Mucosa of rectum (tissue), 2 donors: Measurements from ENCODE around the gene HMGB4.

Experiments
- H3K27ac ChIP-seq, 2 donors: one replicate each; pipeline ENCODE4 v1.7.0; 2013; ENCODE audit warnings: inconsistent platforms in 2 of 2, low read depth in 2 of 2, low read length in 2 of 2
- H3K27me3 ChIP-seq, 2 donors: one replicate each; pipeline ENCODE4 v1.7.0; 2013; ENCODE audit warnings: low read length in 2 of 2; ENCODE audit not compliant: control insufficient read depth in 2 of 2, insufficient read depth in 2 of 2
- H3K36me3 ChIP-seq, 2 donors: one replicate each; pipeline ENCODE4 v1.7.0; 2013; ENCODE audit warnings: low read length in 2 of 2; ENCODE audit not compliant: control insufficient read depth in 2 of 2, insufficient read depth in 2 of 2
- H3K4me1 ChIP-seq, 2 donors: one replicate each; pipeline ENCODE4 v1.7.0; 2013; ENCODE audit warnings: low read length in 2 of 2, mild to moderate bottlenecking in 1 of 2; ENCODE audit not compliant: control insufficient read depth in 2 of 2, insufficient read depth in 2 of 2
- H3K4me3 ChIP-seq, 2 donors: one replicate each; pipeline ENCODE4 v1.7.0; 2013; ENCODE audit warnings: low read length in 2 of 2
- H3K9ac ChIP-seq, 2 donors: one replicate each; pipeline ENCODE4 v1.7.0; 2013; ENCODE audit warnings: low read length in 2 of 2, low read depth in 1 of 2, mild to moderate bottlenecking in 1 of 2
- H3K9me3 ChIP-seq, 2 donors: one replicate each; pipeline ENCODE4 v1.7.0; 2013; ENCODE audit warnings: low read length in 2 of 2; ENCODE audit not compliant: control insufficient read depth in 2 of 2
- donor health status: healthy.
- donor health status: Normal muscosa, but diverticular disease.

Gene HMGB4

DNA sequence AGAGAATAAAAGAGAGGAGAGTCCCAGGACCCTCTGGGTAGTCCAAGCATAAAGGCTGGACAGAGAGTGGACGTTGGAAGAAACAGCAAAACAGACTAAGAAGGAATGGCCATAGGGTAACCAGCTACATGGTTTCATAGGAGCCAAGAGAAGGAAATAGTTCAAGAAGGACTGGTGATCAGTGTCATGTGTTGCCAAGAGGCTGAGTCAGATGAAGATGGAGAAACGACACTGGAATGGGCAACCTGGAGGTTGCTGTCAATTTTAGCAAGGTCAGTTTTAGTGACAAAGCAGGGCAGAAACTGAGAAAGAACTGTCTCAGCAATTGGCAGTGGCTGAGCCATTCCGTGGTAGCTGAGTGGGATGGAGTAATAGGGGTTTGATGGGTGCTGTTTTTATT lies 41.4 kb downstream of the HMGB4 start:
- Histone ChIP-seq H3K9ac (no peak overlapping the region), H3K27me3 (no peaks in the 10 kb centered on the region), H3K9me3 (no peaks in the 10 kb centered on the region), H3K27ac (no peak overlapping the region), H3K4me1 (no peaks in the 10 kb centered on the region), H3K36me3 (no peaks in the 10 kb centered on the region), H3K4me3 (no peak overlapping the region)

- Histone ChIP-seq H3K9me3 (no peaks in the 10 kb centered on the region), H3K27me3 (no peaks in the 10 kb centered on the region), H3K27ac (no peak overlapping the region), H3K36me3 (no peaks in the 10 kb centered on the region), H3K4me1 (no peaks in the 10 kb centered on the region), H3K9ac (no peak overlapping the region), H3K4me3 (no peak overlapping the region)
Measured at GRCh38 chr1:33906156-33906555, 42.3 kb downstream of the HMGB4 start.

DNA sequence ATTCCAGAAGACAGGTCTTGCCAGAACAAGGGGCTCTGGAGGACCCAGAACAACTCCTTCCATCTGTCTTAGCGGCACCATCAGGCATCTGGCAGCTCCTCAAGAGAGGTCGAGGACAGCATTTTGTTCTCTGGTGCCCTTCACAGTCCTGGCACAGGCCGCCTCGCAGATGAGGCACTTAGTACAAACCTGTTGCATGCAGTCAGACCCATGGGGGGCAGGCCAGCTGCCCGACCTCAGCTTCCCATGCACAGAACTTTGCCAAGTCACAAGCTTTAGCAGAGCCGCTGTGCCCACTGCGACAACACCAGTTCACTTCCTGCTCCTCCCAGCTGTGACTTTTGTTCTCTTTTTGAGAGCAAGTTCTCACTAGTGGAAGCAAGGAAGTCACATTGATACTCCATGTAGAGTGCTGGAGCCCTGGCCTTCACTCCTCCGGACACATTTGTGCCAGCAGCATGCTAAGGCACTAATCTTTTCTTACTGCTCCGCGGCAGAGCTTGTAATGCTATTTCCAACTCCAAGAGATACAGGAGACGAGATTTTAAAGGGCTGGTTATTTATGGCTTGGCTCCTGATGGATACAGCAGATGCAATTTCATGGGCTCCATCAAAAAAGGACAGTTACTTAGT lies 44.6 kb downstream of the HMGB4 start:
- Histone ChIP-seq H3K9ac (no peak overlapping the region), H3K4me3 (no peak overlapping the region), H3K27me3 (no peaks in the 10 kb centered on the region), H3K4me1 (no peaks in the 10 kb centered on the region), H3K9me3 (no peaks in the 10 kb centered on the region), H3K27ac (no peak overlapping the region), H3K36me3 (no peaks in the 10 kb centered on the region)
